H9 (cell line): ENCODE data around the gene OPALIN. TPM values are rescaled to one million over a fixed set of nuclear protein-coding genes. Genes with fewer than 3 reads are reported as not detected.
A peak's percentile ranks its signal among the peaks of the same experiment; 100 is the strongest.

ENCODE experiments used
- DNase-seq: peaks from one replicate; pipeline ENCODE4 v3.0.0-alpha.2; 2017
- H2AFZ ChIP-seq: one replicate; pipeline ENCODE4 v1.6.1; 2013; ENCODE audit warnings: mild to moderate bottlenecking, low read length, control low read depth, moderate library complexity
- H2AK5ac ChIP-seq: 2 replicates; pipeline ENCODE4 v1.6.1; 2013; ENCODE audit warnings: low read length, control low read depth, mixed read lengths; ENCODE audit not compliant: insufficient read length
- H2BK120ac ChIP-seq: one replicate; pipeline ENCODE4 v1.6.1; 2013; ENCODE audit warnings: low read depth, mild to moderate bottlenecking, low read length, control low read depth, inconsistent platforms; ENCODE audit not compliant: poor library complexity, severe bottlenecking
- H2BK12ac ChIP-seq: 2 replicates; pipeline ENCODE4 v1.6.1; 2013; ENCODE audit warnings: low read length, control low read depth, mixed read lengths, low read depth; ENCODE audit not compliant: insufficient read length
- H2BK15ac ChIP-seq: 2 replicates; pipeline ENCODE4 v1.6.1; 2013; ENCODE audit warnings: low read depth, low read length, control low read depth
- H2BK20ac ChIP-seq: one replicate; pipeline ENCODE4 v1.6.1; 2013; ENCODE audit warnings: low read depth, mild to moderate bottlenecking, low read length, control low read depth, inconsistent platforms; ENCODE audit not compliant: poor library complexity, severe bottlenecking
- H2BK5ac ChIP-seq: 2 replicates; pipeline ENCODE4 v1.6.1; 2013; ENCODE audit warnings: low read length, control low read depth, mixed read lengths; ENCODE audit not compliant: insufficient read length
- H3K14ac ChIP-seq: 2 replicates; pipeline ENCODE4 v1.6.1; 2013; ENCODE audit warnings: low read length, control low read depth; ENCODE audit not compliant: insufficient read depth
- H3K18ac ChIP-seq: 2 replicates; pipeline ENCODE4 v1.6.1; 2013; ENCODE audit warnings: low read depth, mild to moderate bottlenecking, mixed read lengths, low read length, control low read depth; ENCODE audit not compliant: insufficient read length
- H3K23ac ChIP-seq: 2 replicates; pipeline ENCODE4 v1.6.1; 2013; ENCODE audit warnings: low read length, control low read depth, mixed read lengths, low read depth; ENCODE audit not compliant: insufficient read length
- H3K23me2 ChIP-seq: 2 replicates; pipeline ENCODE4 v1.6.1; 2013; ENCODE audit warnings: low read depth, mild to moderate bottlenecking, mixed read lengths, low read length, control low read depth; ENCODE audit not compliant: insufficient read length, poor library complexity, severe bottlenecking
- H3K27ac ChIP-seq: 2 replicates; pipeline ENCODE4 v1.5.1; 2013; ENCODE audit warnings: low read length, control low read depth, mixed read lengths, low read depth; ENCODE audit not compliant: insufficient read length
- H3K27me3 ChIP-seq: 2 replicates; pipeline ENCODE4 v1.6.1; 2013; ENCODE audit warnings: low read length, control low read depth, inconsistent platforms; ENCODE audit not compliant: insufficient read depth
- H3K4ac ChIP-seq: 2 replicates; pipeline ENCODE4 v1.6.1; 2013; ENCODE audit warnings: low read depth, mild to moderate bottlenecking, control low read depth, inconsistent platforms, low read length, moderate library complexity
- H3K4me1 ChIP-seq: 2 replicates; pipeline ENCODE4 v1.6.1; 2013; ENCODE audit warnings: low read length, control low read depth, inconsistent platforms; ENCODE audit not compliant: insufficient read depth
- H3K4me2 ChIP-seq: 2 replicates; pipeline ENCODE4 v1.6.1; 2013; ENCODE audit warnings: low read length, control low read depth, mixed read lengths; ENCODE audit not compliant: insufficient read length, insufficient read depth
- H3K56ac ChIP-seq: 2 replicates; pipeline ENCODE4 v1.6.1; 2013; ENCODE audit warnings: low read depth, mild to moderate bottlenecking, mixed read lengths, low read length, control low read depth; ENCODE audit not compliant: insufficient read length
- H3K79me1 ChIP-seq: 2 replicates; pipeline ENCODE4 v1.6.1; 2013; ENCODE audit warnings: low read depth, mild to moderate bottlenecking, moderate library complexity, low read length, control low read depth, inconsistent platforms; ENCODE audit not compliant: insufficient read depth, poor library complexity, severe bottlenecking
- H3K79me2 ChIP-seq: 2 replicates; pipeline ENCODE4 v1.6.1; 2013; ENCODE audit warnings: low read length, control low read depth, inconsistent platforms; ENCODE audit not compliant: insufficient read depth
- H3K9ac ChIP-seq: 2 replicates; pipeline ENCODE4 v1.6.1; 2013; ENCODE audit warnings: low read length, control low read depth, mixed read lengths; ENCODE audit not compliant: insufficient read length; ENCODE audit errors: extremely low read depth
- H3K9me3 ChIP-seq: one replicate; pipeline ENCODE4 v1.6.1; 2013; ENCODE audit warnings: low read depth, low read length, inconsistent platforms; ENCODE audit not compliant: control insufficient read depth
- H3T11ph ChIP-seq: one replicate; pipeline ENCODE4 v1.6.1; 2013; ENCODE audit warnings: mild to moderate bottlenecking, low read length, control low read depth, inconsistent platforms
- H4K20me1 ChIP-seq: one replicate; pipeline ENCODE4 v1.6.1; 2013; ENCODE audit not compliant: control insufficient read depth, insufficient read length, insufficient read depth
- H4K5ac ChIP-seq: 2 replicates; pipeline ENCODE4 v1.6.1; 2013; ENCODE audit warnings: low read depth, mild to moderate bottlenecking, mixed read lengths, low read length, control low read depth; ENCODE audit not compliant: insufficient read length
- H4K8ac ChIP-seq: replicated peaks from 2 replicates; pipeline ENCODE4 v1.6.1; 2013; ENCODE audit warnings: low read length, control low read depth, mixed read lengths, low read depth; ENCODE audit not compliant: insufficient read length
- H4K91ac ChIP-seq: 2 replicates; pipeline ENCODE4 v1.6.1; 2013; ENCODE audit warnings: low read depth, mild to moderate bottlenecking, moderate library complexity, mixed read lengths, low read length, control low read depth; ENCODE audit not compliant: insufficient read length
- H3K27ac Mint-ChIP-seq, 3 experiments: 2 replicates in 2 of 3; 3 replicates in 1 of 3; pipeline ENCODE4 v1.8.0; 2020 to 2021; ENCODE audit warnings: mixed read lengths in 3 of 3, mild to moderate bottlenecking in 1 of 3, moderate library complexity in 1 of 3
- H3K27me3 Mint-ChIP-seq: 2 replicates; pipeline ENCODE4 v1.8.0; 2021; ENCODE audit warnings: low read depth, mild to moderate bottlenecking, moderate library complexity, mixed read lengths
- H3K36me3 Mint-ChIP-seq, 3 experiments: 2 replicates in 2 of 3; 3 replicates in 1 of 3; pipeline ENCODE4 v1.8.0; 2020 to 2021; ENCODE audit warnings: low read depth in 3 of 3, mixed read lengths in 3 of 3; ENCODE audit not compliant: insufficient read depth in 1 of 3
- H3K4me1 Mint-ChIP-seq, 2 experiments: 2 replicates each; pipeline ENCODE4 v1.8.0; 2020; ENCODE audit warnings: mixed read lengths in 2 of 2
- H3K4me3 Mint-ChIP-seq, 2 experiments: 2 replicates in 1 of 2; 3 replicates in 1 of 2; pipeline ENCODE4 v1.8.0; 2020 to 2021; ENCODE audit warnings: mild to moderate bottlenecking in 2 of 2, mixed read lengths in 2 of 2, moderate library complexity in 1 of 2
- H3K9me3 Mint-ChIP-seq, 2 experiments: 2 replicates in 1 of 2; 3 replicates in 1 of 2; pipeline ENCODE4 v1.8.0; 2020; ENCODE audit warnings: mild to moderate bottlenecking in 2 of 2, mixed read lengths in 2 of 2, moderate library complexity in 1 of 2
- WGBS: extraction: QIAGEN DNeasy Blood & Tissue Kit; methylation state at CpG from one replicate; pipeline ENCODE4 v1.1.7; 2013; ENCODE audit warnings: missing lambda C conversion rate, low lambda C conversion rate, mixed read lengths; ENCODE audit not compliant: insufficient read length; ENCODE audit errors: extremely low coverage; 5-methylcytosine and 5-hydroxymethylcytosine counted together
- total RNA-seq: library from RNA; stranded (reverse); gene quantifications from 2 replicates; pipeline ENCODE4 v1.2.1, GENCODE V29; 2021
- TF ChIP-seq, protein P1 (sequence below): fragments of 200-600 bp; sonication (generic); conservative IDR thresholded peaks from 3 replicates; pipeline ENCODE4 v1.8.0; 2021; ENCODE audit warnings: antibody characterized with exemption, mild to moderate bottlenecking

OPALIN gene
- total RNA-seq, 1 experiment from 2014 or later = not detected

DNA sequence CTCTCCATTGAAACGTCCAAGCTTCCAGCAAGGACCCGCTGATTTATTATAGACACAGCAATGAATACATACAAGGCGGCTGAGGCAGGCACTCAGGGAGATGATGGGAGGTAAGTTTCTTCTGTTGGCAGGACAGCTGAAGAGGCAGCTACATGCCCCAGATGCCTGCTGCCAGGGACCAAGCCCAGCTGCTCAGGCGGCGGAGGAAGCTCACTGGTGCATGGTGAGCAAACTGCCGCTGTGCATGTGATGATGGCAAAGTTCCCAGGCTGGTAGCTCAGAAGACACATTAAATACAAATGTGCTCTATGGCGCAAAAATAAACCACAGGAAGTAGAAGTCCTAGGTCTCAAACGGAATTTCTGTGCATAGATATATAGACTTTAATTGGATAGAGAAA lies 52.3 kb downstream of the OPALIN start:
- H3K36me3 Mint-ChIP-seq = no peaks in the 10 kb centered on the region; a peak in 1 of 7 replicates
- no peak overlapping the region for H2AK5ac ChIP-seq
- H3K18ac ChIP-seq = no peak overlapping the region
- H3K56ac ChIP-seq = no peak overlapping the region
- no peak overlapping the region for H2BK12ac ChIP-seq
- H4K5ac ChIP-seq = no peak overlapping the region
- H3K4me1 ChIP-seq = peaks cover 12% of the 10 kb centered on the region; the same call in 1 of the 2 replicates
- H4K91ac ChIP-seq = no peak overlapping the region
- no peak overlapping the region for H3K4me3 Mint-ChIP-seq
- no peaks in the 10 kb centered on the region for H4K20me1 ChIP-seq
- H3K79me2 ChIP-seq = no peaks in the 10 kb centered on the region
- no peak overlapping the region for H3T11ph ChIP-seq
- no peak overlapping the region for H2BK20ac ChIP-seq
- H3K79me1 ChIP-seq = no peaks in the 10 kb centered on the region
- no peak overlapping the region for H3K27ac ChIP-seq
- no peaks in the 10 kb centered on the region for H3K23me2 ChIP-seq
- peaks cover 47 to 52% of the 10 kb centered on the region in 2 experiments for H3K4me1 Mint-ChIP-seq
- H3K14ac ChIP-seq = no peak overlapping the region
- no peak overlapping the region for H3K23ac ChIP-seq
- no peak for DNase-seq
- H2BK5ac ChIP-seq = no peak overlapping the region
- H3K27me3 ChIP-seq = no peaks in the 10 kb centered on the region
- no peak overlapping the region for H3K9ac ChIP-seq
- no CpG with 5 or more reads among the region's 8 CpGs for WGBS
- TF ChIP-seq, protein P1, sequence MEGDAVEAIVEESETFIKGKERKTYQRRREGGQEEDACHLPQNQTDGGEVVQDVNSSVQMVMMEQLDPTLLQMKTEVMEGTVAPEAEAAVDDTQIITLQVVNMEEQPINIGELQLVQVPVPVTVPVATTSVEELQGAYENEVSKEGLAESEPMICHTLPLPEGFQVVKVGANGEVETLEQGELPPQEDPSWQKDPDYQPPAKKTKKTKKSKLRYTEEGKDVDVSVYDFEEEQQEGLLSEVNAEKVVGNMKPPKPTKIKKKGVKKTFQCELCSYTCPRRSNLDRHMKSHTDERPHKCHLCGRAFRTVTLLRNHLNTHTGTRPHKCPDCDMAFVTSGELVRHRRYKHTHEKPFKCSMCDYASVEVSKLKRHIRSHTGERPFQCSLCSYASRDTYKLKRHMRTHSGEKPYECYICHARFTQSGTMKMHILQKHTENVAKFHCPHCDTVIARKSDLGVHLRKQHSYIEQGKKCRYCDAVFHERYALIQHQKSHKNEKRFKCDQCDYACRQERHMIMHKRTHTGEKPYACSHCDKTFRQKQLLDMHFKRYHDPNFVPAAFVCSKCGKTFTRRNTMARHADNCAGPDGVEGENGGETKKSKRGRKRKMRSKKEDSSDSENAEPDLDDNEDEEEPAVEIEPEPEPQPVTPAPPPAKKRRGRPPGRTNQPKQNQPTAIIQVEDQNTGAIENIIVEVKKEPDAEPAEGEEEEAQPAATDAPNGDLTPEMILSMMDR = no peak
- H3K27me3 Mint-ChIP-seq = peaks cover under 1% of the 10 kb centered on the region
- H4K8ac ChIP-seq = no peak overlapping the region
- H3K9me3 Mint-ChIP-seq = no peaks in the 10 kb centered on the region
- no peak overlapping the region for H3K27ac Mint-ChIP-seq
- no peak overlapping the region for H3K4me2 ChIP-seq
- no peak overlapping the region for H3K4ac ChIP-seq
- no peaks in the 10 kb centered on the region for H3K9me3 ChIP-seq
- 0 out of 2 replicates have a peak overlapping the region, but pooled peaks have one; percentile 80 for H2BK15ac ChIP-seq
- no peak overlapping the region for H2BK120ac ChIP-seq
- H2AFZ ChIP-seq = no peak overlapping the region
